GM18526 (cell line): ENCODE data around the gene PROM1.

Source experiments
- POLR2A ChIP-seq: IDR thresholded peaks from 3 replicates; pipeline ENCODE4 v1.6.1; 2011; ENCODE audit not compliant: insufficient read length; ENCODE audit errors: extremely low read depth

Gene PROM1

DNA sequence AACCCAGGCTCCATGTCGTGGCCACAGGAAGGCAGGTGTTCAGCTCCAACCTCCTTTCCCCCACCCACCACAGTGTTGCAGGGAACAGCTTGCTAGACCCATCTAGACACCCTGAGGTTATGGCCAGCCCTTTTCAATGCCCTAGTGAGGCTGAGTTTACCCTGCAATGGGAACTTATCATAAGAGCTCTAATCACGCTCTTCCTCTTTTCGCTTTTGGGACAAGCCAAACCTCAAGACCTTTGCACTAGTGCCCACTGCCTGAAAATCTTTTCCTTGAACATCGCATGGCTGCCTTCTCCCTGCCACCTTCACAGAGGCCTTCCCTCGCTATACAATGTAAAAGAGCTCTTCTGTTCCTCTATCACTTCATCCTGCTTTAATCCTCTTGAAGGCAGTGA lies 118.5 kb downstream of the PROM1 start:
- TF ChIP-seq POLR2A: no peak

GRCh38 chr4:15964159-15964558 lies 119.7 kb downstream of the PROM1 start:
- no peak for TF ChIP-seq POLR2A

DNA sequence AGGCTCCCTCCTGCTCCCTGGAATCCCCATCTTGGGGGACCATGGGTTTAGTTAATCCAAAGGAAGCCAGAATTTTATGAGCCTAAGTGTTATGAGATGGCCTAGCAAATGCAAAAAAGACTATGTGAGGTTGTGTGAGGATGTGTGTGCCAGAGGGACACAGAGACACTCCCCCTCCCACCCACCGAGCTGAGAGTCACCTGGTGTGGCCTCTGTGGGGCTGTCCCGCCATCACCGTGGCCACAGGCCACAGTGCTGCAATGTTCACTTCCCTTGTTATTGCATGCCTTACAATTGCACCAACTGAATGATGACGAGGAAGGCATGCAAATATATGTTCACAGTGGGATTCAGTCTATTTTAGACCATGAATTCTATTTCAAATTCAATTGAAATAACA lies 120.2 kb downstream of the PROM1 start:
- TF ChIP-seq POLR2A: no peak

DNA sequence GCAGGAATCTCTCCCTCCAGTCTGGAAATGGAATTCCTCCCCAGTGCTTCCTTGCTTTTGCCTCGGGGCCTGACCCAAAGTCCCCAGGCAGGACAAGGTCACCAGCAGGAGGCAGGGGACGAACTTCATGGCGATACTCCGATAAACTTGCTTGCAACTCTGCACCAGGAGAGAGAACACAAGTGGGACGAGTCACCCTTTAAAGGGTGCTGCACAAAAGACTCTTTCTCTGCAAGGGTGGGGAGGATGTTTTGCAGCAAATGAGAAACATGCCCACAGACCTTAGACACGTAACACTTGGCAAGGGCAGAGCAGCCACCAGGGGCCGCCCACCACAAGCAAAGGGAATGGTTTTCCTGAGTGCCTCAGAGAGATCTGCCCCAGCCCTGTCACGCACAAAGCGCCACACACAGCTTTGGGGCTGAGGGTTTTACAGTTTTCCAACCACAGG lies 120.8 kb downstream of the PROM1 start, which contains the start of gene FGFBP2:
TSS of gene FGFBP2 (minus strand) at position 175 of the 451 bp plus-strand sequence. CDS start at position 129, 46 bp downstream.
- no peak for TF ChIP-seq POLR2A

DNA sequence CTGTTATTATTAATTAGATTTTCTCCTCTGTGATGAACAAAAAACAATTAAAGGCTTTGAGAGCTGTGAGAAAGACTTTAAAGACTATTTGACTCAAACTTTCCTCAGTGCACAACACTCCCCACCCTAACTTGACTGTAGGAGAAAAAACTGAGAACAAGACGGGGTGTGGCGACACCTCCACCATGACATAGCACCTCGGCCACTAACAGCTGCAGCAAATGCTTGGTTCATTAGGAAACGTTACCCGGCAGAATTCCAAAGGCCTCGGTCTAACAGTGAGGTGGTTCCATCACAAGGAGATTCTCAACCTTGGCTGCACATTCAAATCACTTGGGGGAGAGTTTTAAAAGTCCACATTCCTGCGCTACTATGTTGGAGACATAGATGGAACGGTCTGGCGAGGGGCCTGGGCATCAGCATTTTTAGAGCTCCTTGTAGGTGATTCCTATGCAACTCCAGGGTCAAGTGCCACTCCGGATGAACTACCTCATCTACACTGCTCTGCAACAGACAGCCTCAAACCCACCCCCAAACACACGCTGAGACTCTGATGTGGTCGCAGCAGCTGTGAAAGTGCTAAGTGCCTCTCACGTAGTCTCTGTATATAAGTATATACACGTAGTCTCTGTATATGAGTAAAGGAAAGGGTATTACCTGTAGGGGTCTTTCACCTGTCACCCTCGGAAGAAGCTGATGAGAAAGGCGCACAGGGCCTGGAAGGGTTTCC lies 121.9 kb downstream of the PROM1 start:
- no peak for TF ChIP-seq POLR2A

DNA sequence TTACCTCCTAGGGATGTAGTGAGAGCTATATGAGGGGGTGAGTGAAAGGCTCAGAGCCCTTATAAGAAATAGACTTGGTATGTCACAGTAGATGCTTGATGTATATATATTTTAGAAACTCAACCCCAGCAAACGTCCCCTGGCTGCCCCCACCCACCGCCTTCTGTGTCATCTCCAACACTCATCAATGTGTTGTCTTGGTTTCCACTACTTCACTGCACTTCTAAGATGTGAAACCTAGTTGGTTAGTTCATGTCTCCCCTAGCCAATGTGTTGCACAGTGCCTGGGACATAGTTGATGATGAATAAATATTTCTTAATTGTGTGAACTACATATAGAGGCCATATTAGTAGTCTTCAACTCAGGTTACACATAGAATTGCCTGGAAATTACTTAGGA lies 125.3 kb downstream of the PROM1 start:
- TF ChIP-seq POLR2A: no peak

- TF ChIP-seq POLR2A: no peak
Measured at GRCh38 chr4:15956179-15956850, 127.5 kb downstream of the PROM1 start.

GRCh38 chr4:15955670-15956069 lies 128.2 kb downstream of the PROM1 start:
- no peak for TF ChIP-seq POLR2A

GRCh38 chr4:15953625-15954024 lies 130.2 kb downstream of the PROM1 start:
- no peak for TF ChIP-seq POLR2A

- TF ChIP-seq POLR2A: no peak
Measured at GRCh38 chr4:15951781-15952180, 132.0 kb downstream of the PROM1 start.

DNA sequence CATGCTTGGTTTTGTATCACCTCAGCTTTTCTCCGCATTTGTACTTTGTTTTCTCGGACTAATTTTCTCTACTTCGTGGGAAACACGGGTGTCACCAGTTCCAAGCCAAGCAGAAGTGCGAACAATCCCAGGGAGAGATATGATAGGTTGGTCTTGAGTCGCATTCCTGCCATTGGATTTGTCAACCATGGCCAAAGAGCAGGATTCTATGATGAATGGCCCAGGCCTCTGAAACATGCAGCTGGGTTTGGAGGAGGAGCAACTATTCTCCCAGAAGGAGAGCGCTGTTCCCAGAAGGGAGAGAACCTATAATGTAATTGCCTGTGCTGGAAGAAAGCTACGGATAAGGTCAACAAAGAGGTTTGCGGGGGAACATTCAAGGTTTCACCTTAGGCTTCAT lies 135.0 kb downstream of the PROM1 start:
- TF ChIP-seq POLR2A: no peak

- TF ChIP-seq POLR2A: no peak
Measured at GRCh38 chr4:15947684-15948083, 136.1 kb downstream of the PROM1 start.

DNA sequence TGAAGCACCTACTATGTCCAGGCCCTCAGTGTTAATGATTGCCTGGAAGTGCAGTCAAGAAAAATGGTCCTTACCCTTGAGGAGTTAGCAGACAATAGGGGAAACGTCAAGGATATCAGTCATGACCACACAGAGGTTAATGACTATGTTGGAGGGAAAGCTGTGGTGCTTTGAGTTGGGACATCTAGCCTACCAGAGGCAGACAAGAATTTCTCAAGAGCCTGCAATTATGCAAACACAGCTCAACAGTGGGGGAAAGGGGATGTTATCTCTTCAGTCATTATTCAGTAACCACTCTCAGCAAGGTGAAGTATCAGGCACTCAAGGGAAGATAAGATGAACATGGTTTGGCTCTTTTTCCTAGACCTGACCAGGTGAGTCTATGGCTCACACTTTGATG lies 138.3 kb downstream of the PROM1 start:
- TF ChIP-seq POLR2A: no peak

GRCh38 chr4:15944895-15945294 lies 138.9 kb downstream of the PROM1 start:
- no peak for TF ChIP-seq POLR2A

GRCh38 chr4:15942283-15942682 lies 141.5 kb downstream of the PROM1 start:
- TF ChIP-seq POLR2A: no peak

DNA sequence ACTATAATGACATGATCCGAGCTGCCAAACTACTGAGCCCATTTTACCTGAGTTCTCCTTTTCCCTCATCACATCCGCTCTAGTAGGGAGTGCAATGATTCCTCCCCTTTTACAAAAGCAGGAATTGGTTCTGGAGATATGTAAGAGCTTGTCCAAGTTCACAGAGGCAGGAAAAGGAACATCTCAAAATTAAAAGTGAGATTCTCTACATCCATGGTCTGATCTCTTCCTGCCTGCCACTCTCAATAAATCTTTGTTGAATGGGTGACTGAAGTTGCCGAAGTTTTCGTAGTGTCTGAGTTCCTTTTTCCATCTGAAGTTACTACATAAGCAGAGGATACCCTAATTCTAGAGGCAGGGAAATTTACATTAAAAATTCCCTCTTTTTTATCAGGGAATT lies 145.2 kb downstream of the PROM1 start, which contains the start of gene FGFBP1:
TSS of gene FGFBP1 (minus strand) at position 101 of the 400 bp plus-strand sequence. CDS start 2,108 bp downstream, outside the sequence.
- TF ChIP-seq POLR2A: no peak

GRCh38 chr4:15938182-15938581 lies 145.6 kb downstream of the PROM1 start:
- TF ChIP-seq POLR2A: no peak

- no peak for TF ChIP-seq POLR2A
Measured at GRCh38 chr4:15936495-15936894, 147.3 kb downstream of the PROM1 start.
